IMR-90 (cell line): ENCODE data around the gene ELFN2. TPM values are rescaled to one million over a fixed set of nuclear protein-coding genes. Genes with fewer than 3 reads are reported as not detected.

ENCODE experiments used
- ATAC-seq: fragments of 200-7000 bp; cut with Tn5 transposase; 2 replicates; pipeline ENCODE4 v1.9.1; 2020; ENCODE audit warnings: low read depth, mild to moderate bottlenecking, moderate library complexity
- BruUV-seq: library from RNA; stranded (reverse); fragments of 400-500 nt; replicated peaks from 2 replicates; lab custom pipeline; 2021; lab: Mats Ljungman, UMichigan
- CTCF ChIA-PET: fragments of 300-600 bp; formaldehyde crosslinking; extraction: SDS; loops from one replicate; lab custom pipeline; 2021; ENCODE audit warnings: antibody characterized with exemption; lab: Yijun Ruan, JAX
- POLR2A ChIA-PET: fragments of 300-600 bp; sonication (Branson Sonifier 250); formaldehyde crosslinking; loops from one replicate; lab custom pipeline; 2022; ENCODE audit warnings: antibody characterized with exemption; ENCODE audit not compliant: unreplicated experiment; lab: Charles Lee
- DNase-seq: peaks from one replicate; pipeline ENCODE4 v3.0.0; 2013
- H2AFZ ChIP-seq: replicated peaks from 2 replicates; pipeline ENCODE3; 2013; ENCODE audit warnings: low read length, mild to moderate bottlenecking; ENCODE audit not compliant: poor library complexity
- H2AK5ac ChIP-seq: 2 replicates; pipeline ENCODE4 v1.6.1; 2013; ENCODE audit warnings: low read depth, low read length, inconsistent platforms
- H2AK9ac ChIP-seq: replicated peaks from 2 replicates; pipeline ENCODE3; 2013; ENCODE audit warnings: mild to moderate bottlenecking, low read depth, low read length, moderate library complexity; ENCODE audit not compliant: poor library complexity
- H2BK120ac ChIP-seq: 2 replicates; pipeline ENCODE4 v1.6.1; 2013; ENCODE audit warnings: low read depth, low read length, inconsistent platforms
- H2BK15ac ChIP-seq: 3 replicates; pipeline ENCODE4 v1.6.1; 2013; ENCODE audit warnings: low read depth, low read length, inconsistent platforms
- H2BK20ac ChIP-seq: 2 replicates; pipeline ENCODE4 v1.6.1; 2013; ENCODE audit warnings: low read depth, mild to moderate bottlenecking, inconsistent platforms, low read length, moderate library complexity
- H2BK5ac ChIP-seq: 2 replicates; pipeline ENCODE4 v1.6.1; 2013; ENCODE audit warnings: mild to moderate bottlenecking, low read depth, low read length, inconsistent platforms; ENCODE audit not compliant: poor library complexity, severe bottlenecking
- H3K14ac ChIP-seq: replicated peaks from 2 replicates; pipeline ENCODE4 v1.6.1; 2013; ENCODE audit warnings: low read depth, low read length, inconsistent platforms
- H3K18ac ChIP-seq: 2 replicates; pipeline ENCODE4 v1.6.1; 2013; ENCODE audit warnings: low read depth, low read length, control low read depth
- H3K23ac ChIP-seq: 2 replicates; pipeline ENCODE4 v1.6.1; 2013; ENCODE audit warnings: low read depth, low read length, inconsistent platforms
- H3K27ac ChIP-seq: 2 replicates; pipeline ENCODE4 v1.5.1; 2013; ENCODE audit warnings: mild to moderate bottlenecking, control low read depth, low read length; ENCODE audit not compliant: insufficient read depth
- H3K27me3 ChIP-seq: 2 replicates; pipeline ENCODE4 v1.6.1; 2013; ENCODE audit warnings: low read length; ENCODE audit not compliant: control insufficient read depth, insufficient read depth
- H3K36me3 ChIP-seq: 2 replicates; pipeline ENCODE4 v1.6.1; 2013; ENCODE audit warnings: low read length, mixed read lengths; ENCODE audit not compliant: control insufficient read depth, insufficient read depth
- H3K4ac ChIP-seq: 2 replicates; pipeline ENCODE4 v1.6.1; 2013; ENCODE audit warnings: low read depth, low read length, inconsistent platforms
- H3K4me1 ChIP-seq: 2 replicates; pipeline ENCODE4 v1.6.1; 2013; ENCODE audit warnings: low read length, mixed read lengths; ENCODE audit not compliant: control insufficient read depth, insufficient read depth
- H3K4me2 ChIP-seq: 2 replicates; pipeline ENCODE4 v1.6.1; 2013; ENCODE audit warnings: low read depth, mild to moderate bottlenecking, control low read depth, low read length, moderate library complexity
- H3K4me3 ChIP-seq: 2 replicates; pipeline ENCODE4 v1.5.1; 2013; ENCODE audit warnings: low read depth, mild to moderate bottlenecking, control low read depth, low read length, moderate library complexity; ENCODE audit not compliant: insufficient read depth
- H3K56ac ChIP-seq: 2 replicates; pipeline ENCODE4 v1.6.1; 2013; ENCODE audit warnings: low read length, inconsistent platforms; ENCODE audit not compliant: insufficient read depth; ENCODE audit errors: extremely low read depth
- H3K79me1 ChIP-seq, 2 experiments: 2 replicates each; pipeline ENCODE4 v1.6.1; 2013; ENCODE audit warnings: low read length in 2 of 2, inconsistent platforms in 1 of 2, low read depth in 1 of 2
- H3K9ac ChIP-seq: 2 replicates; pipeline ENCODE4 v1.6.1; 2013; ENCODE audit warnings: low read depth, low read length, control low read depth
- H3K9me1 ChIP-seq: 2 replicates; pipeline ENCODE4 v1.6.1; 2013; ENCODE audit warnings: low read length, inconsistent platforms; ENCODE audit not compliant: insufficient read depth
- H3K9me3 ChIP-seq: 2 replicates; pipeline ENCODE4 v1.6.1; 2013; ENCODE audit warnings: low read length; ENCODE audit not compliant: control insufficient read depth, insufficient read depth
- H4K20me1 ChIP-seq: 2 replicates; pipeline ENCODE4 v1.6.1; 2013; ENCODE audit warnings: low read length, inconsistent platforms; ENCODE audit not compliant: insufficient read depth
- H4K5ac ChIP-seq: 2 replicates; pipeline ENCODE4 v1.6.1; 2013; ENCODE audit warnings: mild to moderate bottlenecking, low read depth, low read length, control low read depth
- H4K8ac ChIP-seq, 2 experiments: 2 replicates each; pipeline ENCODE4 v1.6.1; 2013; ENCODE audit warnings: low read depth in 2 of 2, low read length in 2 of 2, control low read depth in 1 of 2, inconsistent platforms in 1 of 2
- H4K91ac ChIP-seq: 2 replicates; pipeline ENCODE4 v1.6.1; 2013; ENCODE audit warnings: low read depth, low read length, inconsistent platforms; ENCODE audit not compliant: insufficient read depth
- BHLHE40 ChIP-seq: fragments of 150-350 bp; IDR thresholded peaks from 2 replicates; pipeline ENCODE4 v1.6.1; 2016; ENCODE audit warnings: mild to moderate bottlenecking, low read depth, low read length
- CHD1 ChIP-seq: IDR thresholded peaks from 2 replicates; pipeline ENCODE4 v1.6.1; 2012; ENCODE audit warnings: low read depth, low read length, improper control_type of control experiment
- MXI1 ChIP-seq: IDR thresholded peaks from 2 replicates; pipeline ENCODE4 v1.6.1; 2012; ENCODE audit warnings: low read depth, mild to moderate bottlenecking, low read length, moderate library complexity, borderline replicate concordance
- NFE2L2 ChIP-seq: fragments of 150-350 bp; IDR thresholded peaks from 2 replicates; pipeline ENCODE4 v1.6.1; 2016; ENCODE audit warnings: low read depth, mild to moderate bottlenecking, low read length
- WGBS, 2 experiments: methylation state at CpG; one replicate each; pipeline versions ENCODE4 v1.1.5 to v1.1.7; 2013; ENCODE audit warnings: missing lambda C conversion rate in 2 of 2; ENCODE audit not compliant: insufficient read length in 1 of 2; ENCODE audit errors: extremely low coverage in 2 of 2; 5-methylcytosine and 5-hydroxymethylcytosine counted together
- dilution Hi-C: fragments of 300-500 bp; cut with HindIII; formaldehyde crosslinking; loops from one replicate; pipeline ENCODE4 v1.14.3; 2018; ENCODE audit warnings: low sequenced_read_pairs; ENCODE audit not compliant: unreplicated experiment
- in situ Hi-C: fragments of 300-500 bp; cut with MboI; formaldehyde crosslinking; loops from 3 replicates; pipeline ENCODE4 v1.14.3; 2019; ENCODE audit warnings: low sequenced_read_pairs, inconsistent platforms, mixed read lengths
- intact Hi-C: fragments of 100-400 bp; cut with micrococcal nuclease; formaldehyde crosslinking; loops from 2 replicates; pipeline ENCODE4 v1.10.0; 2022
- polyA plus RNA-seq, 3 experiments: library from polyadenylated mRNA; depleted of rRNA; stranded (reverse); fragments of >200 nt; gene quantifications; 2 replicates each; pipeline ENCODE4 v1.2.3, GENCODE V29; 2012; ENCODE audit warnings: low replicate concordance in 1 of 3
- total RNA-seq: library from RNA; depleted of rRNA; stranded (reverse); fragments of >200 nt; gene quantifications from 2 replicates; pipeline ENCODE4 v1.2.3, GENCODE V29; 2012
- TF ChIP-seq, protein P1 (sequence below): fragments of 150-350 bp; IDR thresholded peaks from 2 replicates; pipeline ENCODE4 v1.6.1; 2016; ENCODE audit warnings: low read depth, mild to moderate bottlenecking, low read length, moderate library complexity, borderline replicate concordance

The ELFN2 gene
- total and polyA plus RNA-seq, 2 of the 4 experiments (the other 2 are of a cell fraction) = 0.72 to 5.0 TPM

DNA sequence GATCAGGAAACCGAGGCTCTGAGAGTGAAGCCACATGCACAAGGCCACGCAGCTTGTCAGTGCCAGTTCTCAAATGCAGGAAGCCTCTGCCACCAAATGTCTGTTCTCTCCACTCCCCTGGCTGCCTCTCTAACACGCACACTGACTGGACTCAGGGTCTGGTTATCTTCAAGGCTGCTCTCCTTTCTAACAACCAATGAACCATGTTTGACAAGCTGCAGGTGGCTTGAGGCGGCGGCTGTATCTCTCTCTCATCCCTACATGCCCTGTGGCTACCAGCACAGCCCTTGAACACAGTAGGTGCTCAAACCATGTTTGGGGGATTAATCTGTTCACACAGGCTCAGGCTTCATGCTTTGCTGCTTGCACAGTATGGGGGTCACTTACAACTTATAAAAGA lies 35.2 kb upstream of the ELFN2 start:
- H4K5ac ChIP-seq = no peak overlapping the region
- dilution Hi-C loops = no loop called here
- DNase-seq (no peak), ATAC-seq (no peak)
- H2BK120ac ChIP-seq = no peak overlapping the region
- no peak overlapping the region for H2AK9ac ChIP-seq
- H3K4me3 ChIP-seq = no peak overlapping the region
- H2BK20ac ChIP-seq = no peak overlapping the region
- BruUV-seq = no TSS peak
- ChIA-PET POLR2A (no interaction called here), CTCF (no interaction called here)
- no peak overlapping the region for H2AK5ac ChIP-seq
- H4K8ac ChIP-seq = no peak overlapping the region
- H3K9me1 ChIP-seq = no peaks in the 10 kb centered on the region
- H3K4me2 ChIP-seq = no peak overlapping the region
- H3K14ac ChIP-seq = no peak overlapping the region
- H3K9me3 ChIP-seq = no peaks in the 10 kb centered on the region
- H3K27ac ChIP-seq = no peak overlapping the region
- in situ Hi-C loops = loop anchor here (10.0 kb wide), 1 partner anchor 288 kb away; no protein-coding TSS in a partner anchor
- H2BK5ac ChIP-seq = no peak overlapping the region
- H3K23ac ChIP-seq = no peak overlapping the region
- H3K27me3 ChIP-seq = peaks cover 28% of the 10 kb centered on the region
- TF ChIP-seq, protein P1, sequence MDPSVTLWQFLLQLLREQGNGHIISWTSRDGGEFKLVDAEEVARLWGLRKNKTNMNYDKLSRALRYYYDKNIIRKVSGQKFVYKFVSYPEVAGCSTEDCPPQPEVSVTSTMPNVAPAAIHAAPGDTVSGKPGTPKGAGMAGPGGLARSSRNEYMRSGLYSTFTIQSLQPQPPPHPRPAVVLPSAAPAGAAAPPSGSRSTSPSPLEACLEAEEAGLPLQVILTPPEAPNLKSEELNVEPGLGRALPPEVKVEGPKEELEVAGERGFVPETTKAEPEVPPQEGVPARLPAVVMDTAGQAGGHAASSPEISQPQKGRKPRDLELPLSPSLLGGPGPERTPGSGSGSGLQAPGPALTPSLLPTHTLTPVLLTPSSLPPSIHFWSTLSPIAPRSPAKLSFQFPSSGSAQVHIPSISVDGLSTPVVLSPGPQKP = no peak
- TF ChIP-seq MXI1 (no peak), NFE2L2 (no peak), BHLHE40 (no peak), CHD1 (no peak)
- no peaks in the 10 kb centered on the region; the same call in 1 of the 2 replicates for H4K20me1 ChIP-seq
- no peak overlapping the region for H3K56ac ChIP-seq
- 29% methylated on average over 1 of the region's 5 CpGs; no CpG with 5 or more reads in 1 of the 2 experiments for whole genome bisulfite sequencing, 2 experiments
- no peak overlapping the region for H3K18ac ChIP-seq
- H3K79me1 ChIP-seq = no peaks in the 10 kb centered on the region
- no peaks in the 10 kb centered on the region for H3K4me1 ChIP-seq
- no peak overlapping the region for H4K91ac ChIP-seq
- H3K4ac ChIP-seq = no peak overlapping the region
- H3K36me3 ChIP-seq = no peaks in the 10 kb centered on the region
- H2BK15ac ChIP-seq = no peak overlapping the region
- H2AFZ ChIP-seq = no peak overlapping the region
- no peak overlapping the region for H3K9ac ChIP-seq
- intact Hi-C loops = no loop called here
